NCI-H526 treated with DMSO at 0.1 percent for 48 hours (cell line): ENCODE results near the gene TMEM204.

Experiments used
- DNase-seq: peaks from one replicate; lab custom pipeline; 2025; lab: John Stamatoyannopoulos, UW

TMEM204 gene

GRCh38 chr16:1538804-1539520, 5.5 kb downstream of the TMEM204 start:
- DNase-seq, result no peak

- DNase-seq, result no peak
Observed at GRCh38 chr16:1539720-1540555, 6.5 kb downstream of the TMEM204 start.

- no peak for DNase-seq
Observed at GRCh38 chr16:1540556-1540855, 7.0 kb downstream of the TMEM204 start.

GRCh38 chr16:1541293-1542165, 8.1 kb downstream of the TMEM204 start:
- DNase-seq, result no peak

GRCh38 chr16:1542166-1542500, 8.7 kb downstream of the TMEM204 start:
- DNase-seq, result no peak

- no peak for DNase-seq
Observed at GRCh38 chr16:1542533-1542932, 9.1 kb downstream of the TMEM204 start.

- no peak for DNase-seq
Observed at GRCh38 chr16:1543085-1543896, 9.8 kb downstream of the TMEM204 start.

- no peak for DNase-seq
Observed at GRCh38 chr16:1545044-1546040, 11.9 kb downstream of the TMEM204 start.

- DNase-seq, result no peak
Observed at GRCh38 chr16:1546430-1546829, 13.0 kb downstream of the TMEM204 start.

- DNase-seq, result no peak
Observed at GRCh38 chr16:1548233-1548632, 14.8 kb downstream of the TMEM204 start.

GRCh38 chr16:1548727-1549126, 15.3 kb downstream of the TMEM204 start:
- DNase-seq, result no peak

GRCh38 chr16:1550069-1550468, 16.6 kb downstream of the TMEM204 start:
- DNase-seq, result no peak

- no peak for DNase-seq
Observed at GRCh38 chr16:1550696-1551095, 17.2 kb downstream of the TMEM204 start.

- DNase-seq, result no peak
Observed at GRCh38 chr16:1551166-1551565, 17.7 kb downstream of the TMEM204 start.

GRCh38 chr16:1552129-1552528, 18.7 kb downstream of the TMEM204 start:
- DNase-seq, result no peak

- no peak for DNase-seq
Observed at GRCh38 chr16:1553946-1554825, 20.7 kb downstream of the TMEM204 start.

GRCh38 chr16:1554826-1555445, 21.5 kb downstream of the TMEM204 start:
- DNase-seq, result no peak

GRCh38 chr16:1556254-1556653, 22.8 kb downstream of the TMEM204 start:
- DNase-seq, result no peak

- no peak for DNase-seq
Observed at GRCh38 chr16:1557074-1557473, 23.6 kb downstream of the TMEM204 start.
